K562 (cell line): ENCODE measurements around the gene SPTSSA. TPM values are rescaled to one million over a fixed set of nuclear protein-coding genes. Genes with fewer than 3 reads are reported as not detected.

Experiments used
- DDX20 ChIP-seq: fragments of 450-650 bp; IDR thresholded peaks from 2 replicates; pipeline ENCODE4 v1.6.1; 2016; ENCODE audit warnings: missing genetic modification characterization, low read depth, mild to moderate bottlenecking, missing compliant biosample characterization, moderate library complexity
- ESRRA ChIP-seq: fragments of 450-650 bp; IDR thresholded peaks from 2 replicates; pipeline ENCODE4 v1.6.1; 2014; ENCODE audit warnings: low read depth, mild to moderate bottlenecking, moderate library complexity, borderline replicate concordance
- FOXK1 ChIP-seq: sonication (generic); formaldehyde crosslinking; IDR thresholded peaks from 2 replicates; pipeline ENCODE4 v1.8.0; 2022; ENCODE audit warnings: missing genetic modification reagents, mild to moderate bottlenecking, borderline replicate concordance
- FOXK2 ChIP-seq, 2 experiments: fragments of 450-650 bp; IDR thresholded peaks in 1 of 2; conservative IDR thresholded peaks in 1 of 2; 2 replicates each; pipeline ENCODE4 v1.6.1; 2016; ENCODE audit warnings: low read depth in 2 of 2, mild to moderate bottlenecking in 1 of 2
- GABPB1 ChIP-seq: sonication (generic); formaldehyde crosslinking; IDR thresholded peaks from 2 replicates; pipeline ENCODE4 v1.8.0; 2022; ENCODE audit warnings: mild to moderate bottlenecking, missing genetic modification reagents
- JUNB ChIP-seq: fragments of 450-650 bp; formaldehyde crosslinking; conservative IDR thresholded peaks from 2 replicates; pipeline ENCODE4 v1.4.0; 2020; ENCODE audit warnings: mild to moderate bottlenecking
- KLF16 ChIP-seq: IDR thresholded peaks from 2 replicates; pipeline ENCODE4 v1.6.1; 2016; ENCODE audit warnings: antibody characterized with exemption
- LARP7 ChIP-seq: fragments of 450-650 bp; IDR thresholded peaks from 2 replicates; pipeline ENCODE4 v1.6.1; 2016
- MEIS2 ChIP-seq: fragments of 450-650 bp; IDR thresholded peaks from 2 replicates; pipeline ENCODE4 v1.6.1; 2014; ENCODE audit warnings: mild to moderate bottlenecking; ENCODE audit not compliant: partially characterized antibody
- NFIX ChIP-seq: fragments of 250-450 bp; sonication (Bioruptor Pico); IDR thresholded peaks from 2 replicates; pipeline ENCODE4 v1.4.0; 2020; ENCODE audit warnings: low read depth, mild to moderate bottlenecking, moderate library complexity
- NFRKB ChIP-seq: fragments of 450-650 bp; IDR thresholded peaks from 2 replicates; pipeline ENCODE4 v1.6.1; 2016; ENCODE audit warnings: low read depth
- NKRF ChIP-seq: fragments of 450-650 bp; IDR thresholded peaks from 2 replicates; pipeline ENCODE4 v1.6.1; 2016; ENCODE audit warnings: borderline replicate concordance
- NR4A1 ChIP-seq, 2 experiments: fragments of 250-450 bp in 1 of 2; fragments of 450-650 bp in 1 of 2; sonication (Bioruptor Pico) in 1 of 2; IDR thresholded peaks; 2 replicates each; pipeline versions ENCODE4 v1.4.0 to v1.6.1; 2016 to 2020; ENCODE audit warnings: mild to moderate bottlenecking in 2 of 2, missing compliant biosample characterization in 1 of 2, missing genetic modification characterization in 1 of 2, moderate library complexity in 1 of 2
- PCBP2 ChIP-seq: fragments of 200-400 bp; formaldehyde crosslinking; IDR thresholded peaks from 2 replicates; pipeline ENCODE4 v1.6.1; 2018; ENCODE audit warnings: low read length, low read depth, mild to moderate bottlenecking, moderate library complexity; ENCODE audit not compliant: poor library complexity, severe bottlenecking
- POLR2AphosphoS2 ChIP-seq: IDR thresholded peaks from 2 replicates; pipeline ENCODE4 v1.6.1; 2012; ENCODE audit warnings: low read length, improper control_type of control experiment
- POLR2B ChIP-seq: fragments of 450-650 bp; IDR thresholded peaks from 2 replicates; pipeline ENCODE4 v1.6.1; 2018; ENCODE audit warnings: low read depth; ENCODE audit not compliant: partially characterized antibody
- RB1 ChIP-seq: fragments of 450-650 bp; IDR thresholded peaks from 2 replicates; pipeline ENCODE4 v1.6.1; 2017; ENCODE audit warnings: low read depth, mild to moderate bottlenecking
- RUNX1 ChIP-seq: sonication (generic); IDR thresholded peaks from 2 replicates; pipeline ENCODE4 v1.6.1; 2016; ENCODE audit warnings: antibody characterized with exemption, low read depth
- TBL1XR1 ChIP-seq, 2 experiments: IDR thresholded peaks; 2 replicates each; pipeline ENCODE4 v1.6.1; 2012; ENCODE audit warnings: improper control_type of control experiment in 2 of 2, low read length in 2 of 2, mild to moderate bottlenecking in 1 of 2
- UBTF ChIP-seq, 2 experiments: IDR thresholded peaks; 2 replicates each; pipeline ENCODE4 v1.6.1; 2012; ENCODE audit warnings: improper control_type of control experiment in 2 of 2, low read depth in 2 of 2, low read length in 2 of 2, borderline replicate concordance in 1 of 2
- ZNF785 ChIP-seq: fragments of 250-450 bp; sonication (Bioruptor Pico); IDR thresholded peaks from 2 replicates; pipeline ENCODE4 v1.4.0; 2020; ENCODE audit warnings: mild to moderate bottlenecking
- polyA plus RNA-seq, 8 experiments: library from polyadenylated mRNA; depleted of rRNA in 4 of 8; stranded (reverse) in 5 of 8; unstranded in 3 of 8; fragments of >200 nt; fragmentation: Nextera tagmentation in 2 of 8; fragmentation: Illumina TruSeq in 1 of 8; extraction: Ambion mirVana in 2 of 8; extraction: Trizol in 1 of 8; gene quantifications; 2 replicates each; pipeline versions ENCODE4 v1.2.1 to v1.2.3, GENCODE V29; 2011 to 2014; ENCODE audit warnings: inconsistent platforms in 1 of 8, missing spikeins in 1 of 8
- total RNA-seq, 7 experiments: library from RNA; depleted of rRNA in 6 of 7; stranded (reverse); fragments of >200 nt in 6 of 7; fragmentation: Illumina TruSeq in 2 of 7; extraction: Trizol in 2 of 7; gene quantifications; 2 replicates each; pipeline versions ENCODE4 v1.2.1 to v1.2.3, GENCODE V29; 2011 to 2021; ENCODE audit warnings: low replicate concordance in 1 of 7

Gene SPTSSA
- total and polyA plus RNA-seq, 9 of the 15 experiments (the other 6 are each of a cell fraction or from before 2014, with no cell fraction given), result 6.8 to 35.7 (median 22.0) TPM

- 0 out of 4 replicates have a peak, but pooled peaks of 1 of the 2 experiments have one; percentile 19 for TF ChIP-seq TBL1XR1 (IDR thresholded peaks at IDR 0.05; ENCODE audit: low read length in 2 of 2)
- TF ChIP-seq POLR2B, result peak; percentile 52
- no peak for TF ChIP-seq ESRRA
- no peak for TF ChIP-seq MEIS2
- TF ChIP-seq NKRF, result no peak
- TF ChIP-seq LARP7, result no peak; the same call in 1 of the 2 replicates
- TF ChIP-seq UBTF (IDR thresholded peaks at IDR 0.05; ENCODE audit: borderline replicate concordance in 1 of 2, low read depth in 2 of 2, low read length in 2 of 2), result no peak
- TF ChIP-seq KLF16, result no peak
- TF ChIP-seq FOXK1 (CRISPR knock-in tag), result no peak
- no peak for TF ChIP-seq POLR2AphosphoS2
- TF ChIP-seq NR4A1 (CRISPR knock-in tag; IDR thresholded peaks at IDR 0.05), result no peak
- no peak for TF ChIP-seq NR4A1 (tag; IDR thresholded peaks at IDR 0.05)
- 0 out of 2 replicates have a peak, but pooled peaks have one; percentile 21 for TF ChIP-seq RB1
- peak; percentile 44; the same call in 1 of the 2 replicates for TF ChIP-seq NFIX (CRISPR knock-in tag)
- TF ChIP-seq NFRKB, result peak; percentile 76
- TF ChIP-seq PCBP2, result no peak
- no peak for TF ChIP-seq DDX20 (tag)
- TF ChIP-seq FOXK2 (conservative IDR thresholded peaks at IDR 0.05 in 1 of 2, IDR thresholded peaks at IDR 0.05 in 1 of 2; ENCODE audit: low read depth in 2 of 2), result peak; percentile 81 to 91
- TF ChIP-seq ZNF785 (CRISPR knock-in tag), result no peak
- TF ChIP-seq JUNB (CRISPR knock-in tag), result no peak
- no peak for TF ChIP-seq RUNX1
- no peak for TF ChIP-seq GABPB1 (CRISPR knock-in tag)
These were observed 3.2 kb upstream of the SPTSSA start (continued) for GRCh38 chr14:34465069-34465859.
